K562 (cell line): ENCODE measurements around the gene TLNRD1. TPM values are rescaled to one million over a fixed set of nuclear protein-coding genes. Genes with fewer than 3 reads are reported as not detected.

Experiments
- ARID2 ChIP-seq: fragments of 450-650 bp; IDR thresholded peaks from 2 replicates; pipeline ENCODE4 v1.6.1; 2017; ENCODE audit warnings: antibody characterized with exemption, mild to moderate bottlenecking
- BACH1 ChIP-seq: fragments of 200-800 bp; sonication (Bioruptor generic); IDR thresholded peaks from 2 replicates; pipeline ENCODE4 v1.6.1; 2016; ENCODE audit warnings: missing genetic modification characterization, missing compliant biosample characterization
- CBX1 ChIP-seq: sonication (generic); IDR thresholded peaks from 2 replicates; pipeline ENCODE4 v1.6.1; 2016; ENCODE audit warnings: antibody characterized with exemption, low read depth, mild to moderate bottlenecking
- DPF2 ChIP-seq: fragments of 450-650 bp; IDR thresholded peaks from 2 replicates; pipeline ENCODE4 v1.6.1; 2016
- ELK3 ChIP-seq: fragments of 450-650 bp; formaldehyde crosslinking; IDR thresholded peaks from 2 replicates; pipeline ENCODE4 v1.4.0; 2020; ENCODE audit warnings: mild to moderate bottlenecking
- HNRNPUL1 ChIP-seq: fragments of 200-400 bp; formaldehyde crosslinking; IDR thresholded peaks from 2 replicates; pipeline ENCODE4 v1.6.1; 2017; ENCODE audit warnings: low read length
- NR3C1 ChIP-seq: sonication (generic); formaldehyde crosslinking; IDR thresholded peaks from 2 replicates; pipeline ENCODE4 v1.8.1; 2022; ENCODE audit warnings: missing genetic modification reagents
- RBFOX2 ChIP-seq: fragments of 200-400 bp; formaldehyde crosslinking; IDR thresholded peaks from 2 replicates; pipeline ENCODE4 v1.6.1; 2017; ENCODE audit warnings: low read depth, mild to moderate bottlenecking, low read length, moderate library complexity
- RERE ChIP-seq: sonication (generic); formaldehyde crosslinking; IDR thresholded peaks from 2 replicates; pipeline ENCODE4 v1.8.0; 2023; ENCODE audit warnings: missing genetic modification reagents, mild to moderate bottlenecking, borderline replicate concordance
- RUNX1 ChIP-seq: sonication (generic); IDR thresholded peaks from 2 replicates; pipeline ENCODE4 v1.6.1; 2016; ENCODE audit warnings: antibody characterized with exemption, low read depth
- SRSF1 ChIP-seq: fragments of 200-400 bp; formaldehyde crosslinking; IDR thresholded peaks from 2 replicates; pipeline ENCODE4 v1.6.1; 2017; ENCODE audit warnings: mild to moderate bottlenecking, low read depth, low read length, moderate library complexity
- TEAD1 ChIP-seq, 2 experiments: fragments of 450-650 bp in 1 of 2; sonication (generic) in 1 of 2; formaldehyde crosslinking; IDR thresholded peaks; 2 replicates each; pipeline versions ENCODE4 v1.4.0 to v1.8.0; 2020 to 2022; ENCODE audit warnings: mild to moderate bottlenecking in 2 of 2, missing genetic modification reagents in 1 of 2
- ZBTB2 ChIP-seq: fragments of 450-650 bp; IDR thresholded peaks from 2 replicates; pipeline ENCODE4 v1.6.1; 2016; ENCODE audit warnings: antibody characterized with exemption
- ZNF184 ChIP-seq: sonication (generic); formaldehyde crosslinking; IDR thresholded peaks from 2 replicates; pipeline ENCODE4 v1.5.0; 2020; ENCODE audit warnings: missing genetic modification reagents
- ZNF354B ChIP-seq: fragments of 250-450 bp; sonication (Bioruptor Pico); IDR thresholded peaks from 2 replicates; pipeline ENCODE4 v1.4.0; 2020
- ZNF512 ChIP-seq: IDR thresholded peaks from 2 replicates; pipeline ENCODE4 v1.6.1; 2016; ENCODE audit warnings: missing genetic modification characterization, missing compliant biosample characterization
- ZNF830 ChIP-seq: fragments of 250-450 bp; sonication (Bioruptor Pico); IDR thresholded peaks from 2 replicates; pipeline ENCODE4 v1.5.0; 2021; ENCODE audit warnings: mild to moderate bottlenecking
- polyA plus RNA-seq, 8 experiments: library from polyadenylated mRNA; depleted of rRNA in 4 of 8; stranded (reverse) in 5 of 8; unstranded in 3 of 8; fragments of >200 nt; fragmentation: Nextera tagmentation in 2 of 8; fragmentation: Illumina TruSeq in 1 of 8; extraction: Ambion mirVana in 2 of 8; extraction: Trizol in 1 of 8; gene quantifications; 2 replicates each; pipeline versions ENCODE4 v1.2.1 to v1.2.3, GENCODE V29; 2011 to 2014; ENCODE audit warnings: inconsistent platforms in 1 of 8, missing spikeins in 1 of 8
- total RNA-seq, 7 experiments: library from RNA; depleted of rRNA in 6 of 7; stranded (reverse); fragments of >200 nt in 6 of 7; fragmentation: Illumina TruSeq in 2 of 7; extraction: Trizol in 2 of 7; gene quantifications; 2 replicates each; pipeline versions ENCODE4 v1.2.1 to v1.2.3, GENCODE V29; 2011 to 2021; ENCODE audit warnings: low replicate concordance in 1 of 7

Gene TLNRD1
- total and polyA plus RNA-seq, 9 of the 15 experiments (the other 6 are each of a cell fraction or from before 2014, with no cell fraction given) = 1.1 to 33.1 (median 5.7) TPM

- TF ChIP-seq RERE (CRISPR knock-in tag) = no peak
- TF ChIP-seq RUNX1 = no peak
- no peak for TF ChIP-seq DPF2
- TF ChIP-seq ZNF184 (CRISPR knock-in tag) = no peak
- no peak for TF ChIP-seq CBX1
- TF ChIP-seq RBFOX2 = peak; percentile 97
- no peak for TF ChIP-seq BACH1 (tag)
- TF ChIP-seq ZNF512 (tag) = no peak
- TF ChIP-seq NR3C1 (CRISPR knock-in tag) = no peak
- TF ChIP-seq ELK3 (CRISPR knock-in tag) = no peak
- TF ChIP-seq ZBTB2 = no peak; the same call in 1 of the 2 replicates
- no peak for TF ChIP-seq HNRNPUL1
- no peak for TF ChIP-seq ZNF354B
- no peak for TF ChIP-seq SRSF1
- no peak for TF ChIP-seq TEAD1 (CRISPR knock-in tag; IDR thresholded peaks at IDR 0.05)
- TF ChIP-seq ARID2 = no peak
- no peak for TF ChIP-seq ZNF830 (CRISPR knock-in tag)
Observed at GRCh38 chr15:80989518-80990478, 10.9 kb upstream of the TLNRD1 start, which contains the start of gene MESD (continued).
